Retinal pigment epithelial cell (primary cell): ENCODE measurements around the gene ART4.
A peak's percentile ranks its signal among the peaks of the same experiment; 100 is the strongest.

ENCODE experiments used
- DNase-seq: peaks from one replicate; pipeline ENCODE4 v3.0.0-alpha.2; 2010; ENCODE audit warnings: low read depth
- H3K4me3 ChIP-seq: 2 replicates; pipeline ENCODE4 v1.5.1; 2011; ENCODE audit warnings: mild to moderate bottlenecking, low read length, control low read depth, moderate library complexity
- TF ChIP-seq, protein P1 (sequence below): conservative IDR thresholded peaks from 2 replicates; pipeline ENCODE4 v1.5.1; 2011; ENCODE audit warnings: low read depth, low read length, control low read depth, inconsistent platforms

ART4 gene

DNA sequence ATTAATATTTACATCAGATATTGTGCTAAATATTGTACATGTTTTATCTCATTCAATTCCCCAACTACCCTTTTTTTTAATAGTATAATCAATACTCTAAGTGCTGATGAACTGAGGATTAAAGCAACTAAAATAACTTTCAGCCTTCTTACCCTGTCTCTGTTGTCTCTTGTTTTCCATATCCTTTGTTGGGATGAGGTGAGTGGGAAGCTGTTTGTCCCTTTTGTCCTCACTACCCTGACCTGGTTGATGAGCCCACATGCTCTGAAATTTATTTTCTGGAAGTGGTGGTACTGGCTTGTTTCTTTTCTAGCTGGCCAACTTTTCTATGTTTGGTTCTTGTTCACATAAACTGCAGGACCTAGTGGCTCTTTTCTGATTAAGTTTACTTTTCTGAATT is 9.6 kb upstream of the ART4 start:
- TF ChIP-seq, protein P1, sequence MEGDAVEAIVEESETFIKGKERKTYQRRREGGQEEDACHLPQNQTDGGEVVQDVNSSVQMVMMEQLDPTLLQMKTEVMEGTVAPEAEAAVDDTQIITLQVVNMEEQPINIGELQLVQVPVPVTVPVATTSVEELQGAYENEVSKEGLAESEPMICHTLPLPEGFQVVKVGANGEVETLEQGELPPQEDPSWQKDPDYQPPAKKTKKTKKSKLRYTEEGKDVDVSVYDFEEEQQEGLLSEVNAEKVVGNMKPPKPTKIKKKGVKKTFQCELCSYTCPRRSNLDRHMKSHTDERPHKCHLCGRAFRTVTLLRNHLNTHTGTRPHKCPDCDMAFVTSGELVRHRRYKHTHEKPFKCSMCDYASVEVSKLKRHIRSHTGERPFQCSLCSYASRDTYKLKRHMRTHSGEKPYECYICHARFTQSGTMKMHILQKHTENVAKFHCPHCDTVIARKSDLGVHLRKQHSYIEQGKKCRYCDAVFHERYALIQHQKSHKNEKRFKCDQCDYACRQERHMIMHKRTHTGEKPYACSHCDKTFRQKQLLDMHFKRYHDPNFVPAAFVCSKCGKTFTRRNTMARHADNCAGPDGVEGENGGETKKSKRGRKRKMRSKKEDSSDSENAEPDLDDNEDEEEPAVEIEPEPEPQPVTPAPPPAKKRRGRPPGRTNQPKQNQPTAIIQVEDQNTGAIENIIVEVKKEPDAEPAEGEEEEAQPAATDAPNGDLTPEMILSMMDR = no peak
- no peak for DNase-seq
- no peak overlapping the region for H3K4me3 ChIP-seq

DNA sequence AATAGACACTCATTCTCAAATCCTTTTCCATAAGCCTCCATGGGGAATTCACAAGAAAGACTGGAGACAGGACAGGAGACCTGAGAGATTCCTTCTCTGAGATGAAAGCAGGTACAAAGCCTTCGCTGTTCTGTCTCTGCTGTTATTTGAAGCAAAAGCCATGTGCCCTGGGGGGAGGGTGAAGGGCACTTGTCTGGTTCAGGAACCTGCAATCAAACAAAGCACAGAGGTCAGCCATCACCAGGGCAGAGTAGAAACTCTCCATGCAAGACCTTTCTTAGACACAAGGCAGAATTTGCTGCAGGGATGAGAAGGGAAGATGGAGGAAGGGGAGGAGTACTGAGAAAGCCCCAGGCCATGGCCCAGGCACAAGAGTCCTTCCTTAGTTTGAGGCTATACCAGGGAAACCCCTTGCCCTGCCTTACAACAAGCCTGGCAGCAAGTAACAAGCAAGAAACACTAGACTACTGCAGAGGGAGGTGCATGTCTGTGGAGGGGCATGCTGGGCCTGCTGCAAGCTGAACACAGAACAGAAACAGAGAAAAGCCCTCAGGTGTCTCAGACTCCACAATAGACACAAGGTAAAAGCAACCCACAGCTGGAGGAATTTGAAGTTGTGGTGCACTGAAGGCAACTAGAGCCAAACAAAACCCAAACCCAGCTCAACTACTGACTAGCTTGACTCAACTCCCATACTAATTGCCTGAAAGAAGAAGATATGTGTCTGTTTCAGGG is 7.8 kb upstream of the ART4 start:
- no peak overlapping the region for H3K4me3 ChIP-seq
- no peak for DNase-seq
- TF ChIP-seq, protein P1 = no peak

DNA sequence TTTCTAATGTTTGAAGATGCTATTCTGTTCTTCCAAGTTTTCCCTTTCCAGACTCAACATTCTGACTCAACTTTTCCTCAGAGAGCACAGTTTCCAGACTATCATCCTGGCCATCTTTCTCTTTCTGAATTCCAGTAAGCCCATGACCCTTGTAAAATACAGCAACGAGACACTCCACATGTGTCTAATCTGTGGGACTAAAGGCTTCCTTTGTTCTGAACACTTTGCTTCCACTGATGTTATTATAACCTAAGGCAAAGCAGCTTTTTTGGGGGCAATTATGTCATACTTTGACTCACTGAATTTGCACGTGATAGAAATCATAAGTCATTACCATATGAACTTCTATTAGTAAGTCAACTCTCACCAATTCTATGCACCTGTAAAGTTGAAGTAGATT is 6.3 kb upstream of the ART4 start:
- H3K4me3 ChIP-seq = no peak overlapping the region
- TF ChIP-seq, protein P1 = no peak
- no peak for DNase-seq

DNA sequence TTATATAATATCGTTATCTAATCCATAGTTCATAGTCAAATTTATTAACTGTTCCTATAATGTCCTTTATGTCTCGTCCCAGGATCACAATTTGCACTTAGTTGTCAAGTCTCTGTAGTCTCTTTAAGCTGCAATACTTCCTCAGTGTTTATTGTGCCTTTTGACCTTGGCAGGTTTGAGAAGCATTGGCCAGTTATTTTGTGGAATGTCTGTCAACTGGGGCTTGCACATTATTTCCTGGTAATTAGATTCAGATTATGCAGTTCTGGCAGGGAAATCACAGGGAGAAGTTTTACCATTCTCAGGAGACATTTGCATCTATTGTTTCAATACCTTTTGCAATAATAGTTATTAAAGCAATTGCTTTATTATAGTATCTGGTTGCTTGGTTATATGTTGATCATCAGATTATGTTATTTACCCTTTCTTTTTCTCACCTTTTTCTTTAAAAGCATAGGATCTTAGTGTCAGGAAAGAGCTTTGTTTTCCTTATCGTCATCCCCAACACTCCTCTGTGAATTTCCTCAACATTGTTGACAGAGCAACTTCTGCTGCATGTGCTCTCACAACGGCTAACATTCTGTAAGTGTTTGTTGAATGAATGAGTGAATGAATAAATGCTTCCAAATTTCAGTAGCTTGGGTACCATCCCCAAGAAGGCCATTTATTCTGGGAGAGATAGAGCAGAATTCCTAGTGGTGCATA is 3.7 kb upstream of the ART4 start:
- no peak for DNase-seq
- no peak overlapping the region for H3K4me3 ChIP-seq
- TF ChIP-seq, protein P1 = no peak

DNA sequence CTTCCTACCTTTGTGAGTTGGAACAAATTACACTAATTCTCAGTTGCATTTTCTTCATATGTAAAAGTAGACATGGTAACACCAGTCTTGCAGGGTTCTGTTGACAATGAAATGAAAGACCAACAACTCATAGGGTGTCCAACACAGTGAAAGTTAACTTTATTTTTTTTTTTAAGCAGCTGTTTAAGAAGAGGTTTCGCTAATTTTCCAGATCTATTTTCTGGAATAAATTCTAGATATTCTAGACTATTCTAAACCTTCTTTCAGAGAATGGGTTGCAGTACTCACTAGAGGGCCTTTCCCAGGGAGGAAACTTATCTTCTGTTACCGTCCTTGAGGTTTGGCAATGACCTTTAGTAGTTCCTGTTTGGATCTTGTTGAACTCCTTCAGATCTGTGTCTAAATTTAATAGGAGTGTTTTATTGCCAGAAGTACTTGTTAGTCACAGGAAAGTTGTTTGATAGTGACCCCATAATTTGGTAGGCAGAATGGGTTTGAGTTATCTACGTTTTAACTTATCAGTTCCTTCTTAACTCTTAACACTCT is 2.8 kb upstream of the ART4 start:
- DNase-seq = no peak
- TF ChIP-seq, protein P1 = no peak

DNA sequence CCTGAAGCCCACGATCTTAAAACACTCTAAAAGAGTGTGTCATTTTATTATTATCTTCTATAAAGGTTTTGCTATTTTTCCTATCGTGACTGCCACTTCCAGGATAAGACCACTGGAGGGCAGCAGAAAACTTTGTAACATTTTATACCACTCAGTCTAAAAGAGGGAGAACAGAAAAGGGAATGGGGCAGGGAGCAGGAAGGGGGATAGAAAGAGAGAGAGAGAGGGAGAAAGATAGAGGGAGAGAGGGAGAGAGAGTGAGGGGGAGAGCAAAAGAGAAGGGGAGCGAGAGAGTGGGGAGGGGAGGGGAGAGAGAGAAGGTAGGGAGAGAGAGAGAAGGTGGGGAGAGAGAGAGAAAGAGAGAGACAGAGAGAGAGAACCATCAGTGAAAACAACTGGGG is 2.0 kb upstream of the ART4 start:
- no peak for DNase-seq
- TF ChIP-seq, protein P1 = peak; percentile 71
- H3K4me3 ChIP-seq = no peak overlapping the region

More for the DNA sequence above, 2.8 kb upstream of the ART4 start:
- no peak overlapping the region for H3K4me3 ChIP-seq
